PC-9 (cell line): ENCODE results near the gene GRM8. TPM values are rescaled to one million over a fixed set of nuclear protein-coding genes. Genes with fewer than 3 reads are reported as not detected.

Experiments used
- BruUV-seq: library from RNA; stranded (reverse); fragments of 400-500 nt; replicated peaks from 2 replicates; lab custom pipeline; 2021; lab: Mats Ljungman, UMichigan
- CTCF ChIA-PET: fragments of 300-600 bp; sonication (Branson Sonifier 250); formaldehyde crosslinking; loops from one replicate; lab custom pipeline; 2022; ENCODE audit warnings: antibody characterized with exemption; lab: Charles Lee
- POLR2A ChIA-PET: fragments of 300-600 bp; sonication (Branson Sonifier 250); formaldehyde crosslinking; loops from one replicate; lab custom pipeline; 2022; ENCODE audit warnings: antibody characterized with exemption; ENCODE audit not compliant: unreplicated experiment; lab: Charles Lee
- DNase-seq, 2 experiments: peaks; one replicate each; pipeline versions ENCODE4 v3.0.0 to v3.0.0-alpha.2; 2015 to 2022; ENCODE audit warnings: mixed read lengths in 1 of 2
- H2AFZ ChIP-seq: fragments of 200-600 bp; sonication (generic); 2 replicates; pipeline ENCODE4 v1.8.1; 2017; ENCODE audit warnings: antibody characterized with exemption
- H3F3A ChIP-seq: fragments of 200-600 bp; sonication (generic); 2 replicates; pipeline ENCODE4 v1.8.1; 2017; ENCODE audit warnings: antibody characterized with exemption, mild to moderate bottlenecking, low read depth; ENCODE audit not compliant: insufficient read depth
- H3K27ac ChIP-seq: fragments of 200-600 bp; sonication (generic); 2 replicates; pipeline ENCODE4 v1.6.1; 2016; ENCODE audit warnings: mixed run types
- H3K27me3 ChIP-seq: fragments of 200-600 bp; sonication (generic); 2 replicates; pipeline ENCODE4 v1.6.1; 2016; ENCODE audit warnings: low read depth, mixed run types; ENCODE audit not compliant: insufficient read depth
- H3K36me3 ChIP-seq: fragments of 200-600 bp; sonication (generic); 2 replicates; pipeline ENCODE4 v1.6.1; 2016; ENCODE audit warnings: low read depth, mixed run types
- H3K4me1 ChIP-seq: fragments of 200-600 bp; sonication (generic); replicated peaks from 2 replicates; pipeline ENCODE4 v1.6.1; 2016; ENCODE audit warnings: mixed run types; ENCODE audit not compliant: insufficient read depth
- H3K4me2 ChIP-seq: fragments of 200-600 bp; sonication (generic); 2 replicates; pipeline ENCODE4 v1.6.1; 2017; ENCODE audit warnings: mixed run types
- H3K4me3 ChIP-seq: fragments of 200-600 bp; sonication (generic); 2 replicates; pipeline ENCODE4 v1.6.1; 2016; ENCODE audit warnings: mixed run types
- H3K79me2 ChIP-seq: fragments of 200-600 bp; sonication (generic); 2 replicates; pipeline ENCODE4 v1.6.1; 2017; ENCODE audit warnings: low read depth, mixed run types
- H3K9me2 ChIP-seq: fragments of 200-600 bp; sonication (generic); 2 replicates; pipeline ENCODE4 v1.8.1; 2017; ENCODE audit warnings: mild to moderate bottlenecking; ENCODE audit not compliant: insufficient read depth
- H3K9me3 ChIP-seq: fragments of 200-600 bp; sonication (generic); 2 replicates; pipeline ENCODE4 v1.8.1; 2016; ENCODE audit warnings: low read depth; ENCODE audit not compliant: insufficient read depth
- H4K20me1 ChIP-seq: fragments of 200-600 bp; sonication (generic); 2 replicates; pipeline ENCODE4 v1.8.1; 2017; ENCODE audit not compliant: insufficient read depth
- CTCF ChIP-seq: fragments of 200-600 bp; sonication (generic); conservative IDR thresholded peaks from 2 replicates; pipeline ENCODE4 v1.6.1; 2017; ENCODE audit warnings: mixed run types, antibody characterized with exemption, mild to moderate bottlenecking, moderate library complexity
- EZH2 ChIP-seq: fragments of 200-600 bp; sonication (generic); IDR thresholded peaks from 2 replicates; pipeline ENCODE4 v1.8.0; 2017; ENCODE audit warnings: antibody characterized with exemption, low read depth
- intact Hi-C: fragments of 100-400 bp; cut with micrococcal nuclease; formaldehyde crosslinking; loops from one replicate; pipeline ENCODE4 v1.10.0; 2022; ENCODE audit not compliant: unreplicated experiment
- total RNA-seq: library from RNA; stranded (reverse); gene quantifications from 2 replicates; pipeline ENCODE4 v1.2.3, GENCODE V29; 2021

The GRM8 gene
- total RNA-seq, 1 experiment from 2014 or later, result not detected

GRCh38 chr7:127093340-127093739, 159.4 kb downstream of the GRM8 start:
- H3K27me3 ChIP-seq, result no peaks in the 10 kb centered on the region
- no peaks in the 10 kb centered on the region for H3K36me3 ChIP-seq
- no peaks in the 10 kb centered on the region for H4K20me1 ChIP-seq
- no peaks in the 10 kb centered on the region for H3F3A ChIP-seq
- no peak for TF ChIP-seq EZH2
- no peak for TF ChIP-seq CTCF
- H3K9me3 ChIP-seq, result no peaks in the 10 kb centered on the region
- no peak overlapping the region for H3K4me3 ChIP-seq
- H3K4me2 ChIP-seq, result no peak overlapping the region
- H2AFZ ChIP-seq, result no peak overlapping the region
- H3K27ac ChIP-seq, result no peak overlapping the region
- H3K4me1 ChIP-seq, result no peaks in the 10 kb centered on the region
- intact Hi-C loops, result no loop called here
- no peak for DNase-seq
- ChIA-PET POLR2A (no interaction called here), CTCF (no interaction called here)
- H3K79me2 ChIP-seq, result no peaks in the 10 kb centered on the region
- H3K9me2 ChIP-seq, result no peaks in the 10 kb centered on the region
- BruUV-seq, result no TSS peak

- intact Hi-C loops, result no loop called here
- no peaks in the 10 kb centered on the region for H3K9me2 ChIP-seq
- no peak overlapping the region for H2AFZ ChIP-seq
- DNase-seq, result no peak
- TF ChIP-seq EZH2 (no peak), CTCF (no peak)
- H3K79me2 ChIP-seq, result no peaks in the 10 kb centered on the region
- H3K4me2 ChIP-seq, result no peak overlapping the region
- no peaks in the 10 kb centered on the region for H4K20me1 ChIP-seq
- no peak overlapping the region for H3K4me3 ChIP-seq
- ChIA-PET POLR2A (no interaction called here), CTCF (no interaction called here)
- H3K4me1 ChIP-seq, result no peaks in the 10 kb centered on the region
- H3F3A ChIP-seq, result no peaks in the 10 kb centered on the region
- no peak overlapping the region for H3K27ac ChIP-seq
- BruUV-seq, result no TSS peak
- no peaks in the 10 kb centered on the region for H3K27me3 ChIP-seq
- H3K9me3 ChIP-seq, result no peaks in the 10 kb centered on the region
- no peaks in the 10 kb centered on the region for H3K36me3 ChIP-seq
These were observed 161.1 kb downstream of the GRM8 start for GRCh38 chr7:127091620-127092019.

GRCh38 chr7:127089146-127089545, 163.6 kb downstream of the GRM8 start:
- POLR2A ChIA-PET, result no interaction called here
- CTCF ChIA-PET, result no interaction called here
- Histone ChIP-seq H2AFZ (no peak overlapping the region), H3K4me1 (no peaks in the 10 kb centered on the region), H3K36me3 (no peaks in the 10 kb centered on the region), H3K27me3 (no peaks in the 10 kb centered on the region), H3K9me2 (no peaks in the 10 kb centered on the region), H3F3A (no peaks in the 10 kb centered on the region), H4K20me1 (no peaks in the 10 kb centered on the region), H3K4me2 (no peak overlapping the region), H3K9me3 (no peaks in the 10 kb centered on the region), H3K4me3 (no peak overlapping the region), H3K27ac (no peak overlapping the region), H3K79me2 (no peaks in the 10 kb centered on the region)
- DNase-seq, result no peak
- intact Hi-C loops, result no loop called here
- no TSS peak for BruUV-seq
- no peak for TF ChIP-seq CTCF
- no peak for TF ChIP-seq EZH2
